Measurements from ENCODE around the gene RUBCNL.

GRCh38 chr13:46297361-46297811 is 89.7 kb downstream of the RUBCNL start:
- TF ChIP-seq, protein P1, sequence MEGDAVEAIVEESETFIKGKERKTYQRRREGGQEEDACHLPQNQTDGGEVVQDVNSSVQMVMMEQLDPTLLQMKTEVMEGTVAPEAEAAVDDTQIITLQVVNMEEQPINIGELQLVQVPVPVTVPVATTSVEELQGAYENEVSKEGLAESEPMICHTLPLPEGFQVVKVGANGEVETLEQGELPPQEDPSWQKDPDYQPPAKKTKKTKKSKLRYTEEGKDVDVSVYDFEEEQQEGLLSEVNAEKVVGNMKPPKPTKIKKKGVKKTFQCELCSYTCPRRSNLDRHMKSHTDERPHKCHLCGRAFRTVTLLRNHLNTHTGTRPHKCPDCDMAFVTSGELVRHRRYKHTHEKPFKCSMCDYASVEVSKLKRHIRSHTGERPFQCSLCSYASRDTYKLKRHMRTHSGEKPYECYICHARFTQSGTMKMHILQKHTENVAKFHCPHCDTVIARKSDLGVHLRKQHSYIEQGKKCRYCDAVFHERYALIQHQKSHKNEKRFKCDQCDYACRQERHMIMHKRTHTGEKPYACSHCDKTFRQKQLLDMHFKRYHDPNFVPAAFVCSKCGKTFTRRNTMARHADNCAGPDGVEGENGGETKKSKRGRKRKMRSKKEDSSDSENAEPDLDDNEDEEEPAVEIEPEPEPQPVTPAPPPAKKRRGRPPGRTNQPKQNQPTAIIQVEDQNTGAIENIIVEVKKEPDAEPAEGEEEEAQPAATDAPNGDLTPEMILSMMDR (IDR thresholded peaks at IDR 0.05) = no peak
- TF ChIP-seq ZNF512 (CRISPR knock-in tag; IDR thresholded peaks at IDR 0.05; ENCODE audit: borderline replicate concordance) (no peak), ELF4 (CRISPR knock-in tag; IDR thresholded peaks at IDR 0.05; ENCODE audit: low read depth) (no peak), KAT7 (CRISPR knock-in tag; IDR thresholded peaks at IDR 0.05; ENCODE audit: borderline replicate concordance) (no peak), ZBTB21 (CRISPR knock-in tag; IDR thresholded peaks at IDR 0.05; ENCODE audit: borderline replicate concordance) (no peak), JAZF1 (CRISPR knock-in tag; IDR thresholded peaks at IDR 0.05) (no peak), HMGA2 (CRISPR knock-in tag; IDR thresholded peaks at IDR 0.05) (no peak), SP1 (CRISPR knock-in tag; conservative IDR thresholded peaks at IDR 0.05) (no peak), ZNF396 (CRISPR knock-in tag; IDR thresholded peaks at IDR 0.05; ENCODE audit: borderline replicate concordance) (no peak)

All from WTC11 (cell line).